Chondrocyte (in vitro differentiated cells): ENCODE measurements around the gene MLLT1. TPM values are rescaled to one million over a fixed set of nuclear protein-coding genes. Genes with fewer than 3 reads are reported as not detected.
A peak's percentile ranks its signal among the peaks of the same experiment; 100 is the strongest.

Experiments used
- DNase-seq: peaks from one replicate; pipeline ENCODE4 v3.0.0; 2021; ENCODE audit warnings: mixed read lengths, low spot score
- H3K27ac Mint-ChIP-seq: one replicate; pipeline ENCODE4 v1.8.0; 2021; ENCODE audit warnings: mild to moderate bottlenecking, moderate library complexity, mixed read lengths; ENCODE audit not compliant: unreplicated experiment
- H3K27me3 Mint-ChIP-seq: 2 replicates; pipeline ENCODE4 v1.8.0; 2021; ENCODE audit warnings: low read depth, mixed read lengths
- H3K36me3 Mint-ChIP-seq: 2 replicates; pipeline ENCODE4 v1.8.0; 2021; ENCODE audit warnings: low read depth, mixed read lengths
- H3K4me1 Mint-ChIP-seq: 2 replicates; pipeline ENCODE4 v1.8.0; 2021; ENCODE audit warnings: low read depth, mild to moderate bottlenecking, mixed read lengths
- H3K4me3 Mint-ChIP-seq: one replicate; pipeline ENCODE4 v1.8.0; 2021; ENCODE audit warnings: mild to moderate bottlenecking, moderate library complexity, mixed read lengths; ENCODE audit not compliant: unreplicated experiment
- H3K9me3 Mint-ChIP-seq: 2 replicates; pipeline ENCODE4 v1.8.0; 2021; ENCODE audit warnings: low read depth, mixed read lengths
- total RNA-seq: library from RNA; stranded (reverse); gene quantifications from 3 replicates; pipeline ENCODE4 v1.2.1, GENCODE V29; 2021
- TF ChIP-seq, protein P1 (sequence below): fragments of 200-600 bp; sonication (generic); IDR thresholded peaks from 2 replicates; pipeline ENCODE4 v1.5.0; 2021; ENCODE audit warnings: antibody characterized with exemption, mild to moderate bottlenecking, moderate library complexity

Gene MLLT1
- total RNA-seq, 1 donor from 2014 or later: 60.9 TPM

DNA sequence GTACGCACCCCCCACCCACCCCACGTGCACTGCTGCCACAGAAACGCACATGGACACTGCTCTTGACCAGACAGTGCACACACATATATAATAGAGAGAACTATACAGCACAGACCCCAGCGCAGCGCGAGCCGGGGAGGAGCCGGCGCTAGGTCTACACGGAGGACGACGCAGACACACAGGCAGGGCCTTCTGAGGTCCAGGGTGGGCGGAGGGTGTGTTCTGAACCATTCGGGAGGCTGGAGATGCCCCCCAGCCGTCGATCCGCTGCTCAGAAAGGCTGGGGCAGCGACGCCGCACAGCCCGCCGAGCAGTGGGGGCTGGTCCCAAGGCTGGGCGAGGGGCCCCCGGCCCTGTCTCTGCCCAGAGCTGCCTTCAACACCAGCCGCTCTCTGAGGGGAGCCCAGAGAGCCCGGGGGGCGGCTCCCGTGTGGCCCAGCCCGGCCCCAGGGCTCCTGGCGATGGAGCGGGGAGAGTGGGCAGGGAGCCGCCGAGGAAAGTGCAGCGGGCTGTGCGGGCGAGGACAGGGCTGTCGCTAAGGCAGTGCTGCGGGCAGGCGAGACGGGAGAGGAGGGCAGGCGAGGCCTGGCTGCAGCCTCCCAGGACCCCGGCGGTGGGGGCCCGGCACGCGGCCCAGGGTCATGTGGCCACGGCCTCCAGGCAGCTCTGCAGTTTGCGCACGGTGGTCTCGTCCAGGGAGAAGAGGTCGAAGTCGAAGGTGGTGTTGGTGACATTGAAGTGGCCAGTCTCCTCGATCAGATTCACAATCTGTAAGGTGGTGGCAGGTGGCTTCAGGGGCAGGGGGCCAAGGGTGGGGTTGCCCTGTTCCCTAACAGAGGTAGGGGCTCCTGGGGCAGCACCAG, 67.1 kb downstream of the MLLT1 start:
- H3K36me3 Mint-ChIP-seq: peaks cover 6% of the 10 kb centered on the region
- TF ChIP-seq, protein P1, sequence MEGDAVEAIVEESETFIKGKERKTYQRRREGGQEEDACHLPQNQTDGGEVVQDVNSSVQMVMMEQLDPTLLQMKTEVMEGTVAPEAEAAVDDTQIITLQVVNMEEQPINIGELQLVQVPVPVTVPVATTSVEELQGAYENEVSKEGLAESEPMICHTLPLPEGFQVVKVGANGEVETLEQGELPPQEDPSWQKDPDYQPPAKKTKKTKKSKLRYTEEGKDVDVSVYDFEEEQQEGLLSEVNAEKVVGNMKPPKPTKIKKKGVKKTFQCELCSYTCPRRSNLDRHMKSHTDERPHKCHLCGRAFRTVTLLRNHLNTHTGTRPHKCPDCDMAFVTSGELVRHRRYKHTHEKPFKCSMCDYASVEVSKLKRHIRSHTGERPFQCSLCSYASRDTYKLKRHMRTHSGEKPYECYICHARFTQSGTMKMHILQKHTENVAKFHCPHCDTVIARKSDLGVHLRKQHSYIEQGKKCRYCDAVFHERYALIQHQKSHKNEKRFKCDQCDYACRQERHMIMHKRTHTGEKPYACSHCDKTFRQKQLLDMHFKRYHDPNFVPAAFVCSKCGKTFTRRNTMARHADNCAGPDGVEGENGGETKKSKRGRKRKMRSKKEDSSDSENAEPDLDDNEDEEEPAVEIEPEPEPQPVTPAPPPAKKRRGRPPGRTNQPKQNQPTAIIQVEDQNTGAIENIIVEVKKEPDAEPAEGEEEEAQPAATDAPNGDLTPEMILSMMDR: no peak
- H3K4me1 Mint-ChIP-seq: peaks cover 3% of the 10 kb centered on the region
- H3K27ac Mint-ChIP-seq: no peak overlapping the region
- no peaks in the 10 kb centered on the region for H3K27me3 Mint-ChIP-seq
- no peaks in the 10 kb centered on the region for H3K9me3 Mint-ChIP-seq
- DNase-seq: peak; percentile 93
- no peak overlapping the region for H3K4me3 Mint-ChIP-seq

DNA sequence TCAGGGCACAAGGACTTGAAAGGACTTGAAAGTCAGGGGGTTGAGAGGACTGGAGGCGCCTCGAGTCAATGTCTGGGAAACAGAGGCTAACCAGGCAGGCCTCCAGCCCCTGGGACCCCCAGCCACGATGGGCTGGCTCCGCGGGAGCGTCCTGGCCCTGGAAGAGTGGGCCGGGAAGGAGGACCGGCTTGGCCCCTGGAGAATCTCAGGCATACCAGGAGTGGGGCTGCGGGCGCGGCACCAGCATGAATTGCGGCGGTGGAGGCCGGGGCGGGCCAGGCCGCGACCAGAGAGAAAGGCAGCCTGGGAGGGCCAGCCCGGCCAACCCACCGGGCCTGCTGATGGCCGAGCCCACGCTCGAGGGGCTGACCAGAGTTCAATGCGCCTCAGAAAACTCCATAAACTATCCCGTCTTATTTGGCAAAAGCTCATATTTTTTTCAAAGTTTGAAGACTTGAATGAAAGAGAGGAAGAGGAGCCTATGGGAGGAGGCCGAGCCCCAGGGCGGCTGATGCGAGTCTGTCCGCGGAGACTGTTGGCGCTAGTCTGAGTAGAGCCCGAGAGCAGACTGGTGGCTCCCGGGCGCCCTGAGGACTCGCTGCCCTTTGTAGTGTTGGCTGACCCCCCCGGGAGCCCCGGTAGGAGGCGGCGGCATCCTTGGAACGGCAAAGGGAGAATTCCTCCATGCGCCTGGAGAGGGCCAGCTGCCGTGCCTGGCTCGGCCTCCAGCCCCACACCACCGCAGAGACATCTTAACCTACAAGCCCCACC, 68.0 kb downstream of the MLLT1 start:
- DNase-seq: peak; percentile 89
- no peaks in the 10 kb centered on the region for H3K9me3 Mint-ChIP-seq
- no peak overlapping the region for H3K27ac Mint-ChIP-seq
- peaks cover 6% of the 10 kb centered on the region for H3K36me3 Mint-ChIP-seq
- H3K4me3 Mint-ChIP-seq: no peak overlapping the region
- TF ChIP-seq, protein P1: no peak
- no peaks in the 10 kb centered on the region for H3K27me3 Mint-ChIP-seq
- peaks cover under 1% of the 10 kb centered on the region for H3K4me1 Mint-ChIP-seq

DNA sequence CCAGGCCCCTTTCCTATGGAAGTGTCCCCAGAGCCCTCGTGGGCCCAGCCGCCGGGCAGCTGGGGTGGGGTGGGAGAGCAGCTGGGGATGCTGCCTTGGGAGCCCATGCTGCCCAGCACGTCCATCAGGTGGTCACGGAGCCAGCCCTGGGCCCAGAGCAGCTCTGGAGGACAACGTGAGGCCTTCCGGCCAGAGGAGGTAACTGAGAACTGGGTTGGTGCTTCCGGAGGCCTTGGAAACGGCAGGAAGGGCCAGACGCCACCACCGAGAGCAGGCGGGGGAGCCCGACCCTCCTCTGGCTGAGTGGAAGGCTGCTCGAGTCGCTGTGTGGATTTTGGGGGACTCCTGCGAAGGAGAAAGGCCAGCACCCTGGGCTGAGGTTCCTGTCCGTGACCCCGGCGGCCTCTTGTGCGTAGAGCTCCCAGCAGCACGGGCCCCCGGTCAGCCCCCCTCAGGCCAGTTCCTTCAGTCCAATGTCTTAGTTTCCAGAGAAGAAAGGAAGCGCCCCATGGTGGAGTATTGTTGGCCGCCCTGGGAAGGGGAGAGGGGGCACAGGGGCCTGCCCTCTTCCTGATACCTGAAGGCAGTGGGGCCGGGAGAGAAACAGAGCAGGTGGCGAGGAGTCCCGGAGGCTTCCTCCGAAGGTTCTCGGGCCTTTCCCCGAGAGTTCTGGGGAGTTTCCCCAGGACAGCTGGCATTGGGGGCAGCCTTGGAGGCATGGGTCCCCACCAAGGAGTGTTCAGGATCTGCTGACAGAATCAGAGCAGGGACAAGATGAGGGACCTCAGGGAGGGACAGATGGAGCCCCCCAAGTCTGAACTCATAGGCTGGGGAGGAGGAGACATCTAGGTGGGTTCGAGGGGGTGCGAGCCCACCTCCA, 68.8 kb downstream of the MLLT1 start:
- H3K27ac Mint-ChIP-seq: no peak overlapping the region
- TF ChIP-seq, protein P1: no peak
- H3K27me3 Mint-ChIP-seq: no peaks in the 10 kb centered on the region
- no peaks in the 10 kb centered on the region for H3K4me1 Mint-ChIP-seq
- no peak overlapping the region for H3K4me3 Mint-ChIP-seq
- no peaks in the 10 kb centered on the region for H3K9me3 Mint-ChIP-seq
- peaks cover 6% of the 10 kb centered on the region for H3K36me3 Mint-ChIP-seq
- peak; percentile 85 for DNase-seq

DNA sequence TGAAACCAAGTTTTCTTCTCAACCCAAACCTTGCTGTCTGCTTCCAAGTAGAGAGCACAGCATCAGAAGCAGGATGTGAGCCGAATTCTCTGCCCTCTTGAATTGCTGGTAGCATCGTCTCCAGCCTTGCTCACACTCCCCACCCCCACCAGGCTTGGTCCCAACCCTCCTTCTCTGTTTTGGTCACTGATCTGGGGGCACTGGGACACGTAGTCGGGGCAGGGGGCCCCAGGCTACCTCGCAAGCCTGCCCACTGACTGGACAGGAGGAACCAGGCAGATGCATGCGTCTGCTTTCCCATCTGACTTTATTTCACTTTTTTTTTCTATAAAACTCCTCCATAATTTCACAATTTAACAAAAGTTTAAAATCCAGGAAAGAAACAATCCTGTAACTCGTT, 69.7 kb downstream of the MLLT1 start:
- Mint-ChIP-seq H3K4me1 (no peaks in the 10 kb centered on the region), H3K9me3 (no peaks in the 10 kb centered on the region), H3K36me3 (peaks cover 6% of the 10 kb centered on the region), H3K4me3 (no peak overlapping the region), H3K27ac (no peak overlapping the region), H3K27me3 (no peaks in the 10 kb centered on the region)
- TF ChIP-seq, protein P1: no peak
- DNase-seq: peak; percentile 53
